Keratinocyte (primary cell): ENCODE data around the gene HOXB5.

Experiments
- CTCF ChIP-seq, 3 experiments: IDR thresholded peaks in 1 of 3; conservative IDR thresholded peaks in 1 of 3; optimal IDR thresholded peaks in 1 of 3; 2 replicates in 2 of 3; 3 replicates in 1 of 3; pipeline versions ENCODE3 to v1.5.1; 2011; ENCODE audit warnings: low read length in 3 of 3, mild to moderate bottlenecking in 3 of 3, moderate library complexity in 2 of 3, control low read depth in 1 of 3, inconsistent platforms in 1 of 3; ENCODE audit not compliant: insufficient read depth in 2 of 3; ENCODE audit errors: extremely low read depth in 1 of 3
- EZH2 ChIP-seq: IDR thresholded peaks from one replicate; pipeline ENCODE4 v1.6.1; 2012; ENCODE audit warnings: inconsistent platforms, mild to moderate bottlenecking, low read length, moderate library complexity

DNA sequence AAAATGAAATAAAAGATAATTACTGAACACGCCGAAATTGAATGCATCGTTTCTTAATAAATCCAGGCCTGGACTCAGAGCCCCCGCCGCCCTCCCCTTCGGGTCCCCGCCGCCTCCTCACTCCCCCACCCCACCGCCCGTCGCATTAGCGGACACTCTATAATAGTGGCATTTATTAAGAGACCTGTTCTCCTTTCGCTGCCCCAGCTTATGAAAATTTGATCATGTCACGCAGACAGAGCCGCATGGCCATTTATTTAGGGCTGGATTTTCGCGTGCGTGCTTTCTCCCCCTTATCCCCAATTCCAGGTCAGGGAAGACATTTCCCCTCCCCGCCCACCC is 42.4 kb downstream of the HOXB5 start:
- TF ChIP-seq CTCF (optimal IDR thresholded peaks at IDR 0.05 in 1 of 3, IDR thresholded peaks at IDR 0.05 in 1 of 3, conservative IDR thresholded peaks at IDR 0.05 in 1 of 3; ENCODE audit: extremely low read depth in 1 of 3, insufficient read depth in 2 of 3, low read length in 3 of 3) (no peak), EZH2 (no peak)
